ENCODE results near the gene ZBTB7C. TPM values are rescaled to one million over a fixed set of nuclear protein-coding genes. Genes with fewer than 3 reads are reported as not detected.

Gene ZBTB7C
- total and polyA plus RNA-seq, 10 of the 15 experiments (the other 5 are each of a cell fraction or from before 2014, with no cell fraction given), result under 0.01 to 0.08 (median 0.01) TPM; not detected in 7

GRCh38 chr18:48333563-48333962 lies 75.6 kb downstream of the ZBTB7C start (continued):
- TF ChIP-seq CUX1 (IDR thresholded peaks at IDR 0.05; ENCODE audit: insufficient replicate concordance, low read depth, low read length) (no peak), RAD51 (IDR thresholded peaks at IDR 0.05) (no peak), SKIL (IDR thresholded peaks at IDR 0.05; ENCODE audit: low read depth, poor library complexity, severe bottlenecking) (no peak), HCFC1 (IDR thresholded peaks at IDR 0.05; ENCODE audit: low read length) (no peak), SUPT20H (IDR thresholded peaks at IDR 0.05; ENCODE audit: borderline replicate concordance, control insufficient read depth, low read depth, low read length) (no peak)

Data from GM12878 (cell line).